ENCODE results near the gene NPTN.

NPTN gene

GRCh38 chr15:73624530-73624929 is 8.7 kb downstream of the NPTN start:
- Histone ChIP-seq H3K9me2 (replicated peaks; ENCODE audit: insufficient read depth, low read length) (no peaks in the 10 kb centered on the region), H3K79me2 (ENCODE audit: low read length) (peaks cover 99% of the 10 kb centered on the region), H3K4me2 (ENCODE audit: low read depth, low read length) (no peak overlapping the region), H3F3A (ENCODE audit: insufficient read depth, low read length) (no peaks in the 10 kb centered on the region), H3K27ac (ENCODE audit: low read length) (no peak overlapping the region), H3K9me3 (replicated peaks; ENCODE audit: insufficient read depth, low read length) (no peaks in the 10 kb centered on the region), H3K27me3 (replicated peaks; ENCODE audit: insufficient read depth, low read length) (no peaks in the 10 kb centered on the region), H4K20me1 (ENCODE audit: insufficient read depth, low read length) (peaks cover 5% of the 10 kb centered on the region), H3K4me3 (ENCODE audit: low read length) (no peak overlapping the region), H2AFZ (ENCODE audit: low read length) (no peak overlapping the region), H3K36me3 (replicated peaks; ENCODE audit: insufficient read depth, low read length) (no peaks in the 10 kb centered on the region), H3K4me1 (ENCODE audit: low read length) (no peaks in the 10 kb centered on the region), H3K9ac (ENCODE audit: low read length) (no peak overlapping the region)
- no peak for DNase-seq
- TF ChIP-seq CTCF (IDR thresholded peaks at IDR 0.05; ENCODE audit: low read length): no peak
- no peak for TF ChIP-seq EZH2phosphoT487 (IDR thresholded peaks at IDR 0.05; ENCODE audit: low read length)

GRCh38 chr15:73621286-73621826 is 11.8 kb downstream of the NPTN start:
- H3K36me3 ChIP-seq (replicated peaks; ENCODE audit: insufficient read depth, low read length): no peaks in the 10 kb centered on the region
- H3K79me2 ChIP-seq (ENCODE audit: low read length): peaks cover 98% of the 10 kb centered on the region
- H3K9ac ChIP-seq (ENCODE audit: low read length): no peak overlapping the region
- no peaks in the 10 kb centered on the region for H3K27me3 ChIP-seq (replicated peaks; ENCODE audit: insufficient read depth, low read length)
- H3K9me2 ChIP-seq (replicated peaks; ENCODE audit: insufficient read depth, low read length): no peaks in the 10 kb centered on the region
- TF ChIP-seq EZH2phosphoT487 (IDR thresholded peaks at IDR 0.05; ENCODE audit: low read length): no peak
- TF ChIP-seq CTCF (IDR thresholded peaks at IDR 0.05; ENCODE audit: low read length): no peak
- no peak for TF ChIP-seq EZH2 (optimal IDR thresholded peaks at IDR 0.05; ENCODE audit: low read depth, low read length)
- H3K4me2 ChIP-seq (ENCODE audit: low read depth, low read length): peak overlapping the region; percentile 2
- no peak for DNase-seq
- no peaks in the 10 kb centered on the region for H3K4me1 ChIP-seq (ENCODE audit: low read length)
- H4K20me1 ChIP-seq (ENCODE audit: insufficient read depth, low read length): no peaks in the 10 kb centered on the region; the same call in 1 of the 2 replicates
- H3K27ac ChIP-seq (ENCODE audit: low read length): no peak overlapping the region
- H3F3A ChIP-seq (ENCODE audit: insufficient read depth, low read length): no peaks in the 10 kb centered on the region
- H3K9me3 ChIP-seq (replicated peaks; ENCODE audit: insufficient read depth, low read length): no peaks in the 10 kb centered on the region
- no peak overlapping the region for H2AFZ ChIP-seq (ENCODE audit: low read length)
- no peak overlapping the region for H3K4me3 ChIP-seq (ENCODE audit: low read length)

GRCh38 chr15:73620078-73620477 is 13.1 kb downstream of the NPTN start:
- Histone ChIP-seq H3K27ac (ENCODE audit: low read length) (no peak overlapping the region), H3K9ac (ENCODE audit: low read length) (no peak overlapping the region), H3K79me2 (ENCODE audit: low read length) (peaks cover 98% of the 10 kb centered on the region), H4K20me1 (ENCODE audit: insufficient read depth, low read length) (no peaks in the 10 kb centered on the region; the same call in 1 of the 2 replicates), H3F3A (ENCODE audit: insufficient read depth, low read length) (no peaks in the 10 kb centered on the region), H3K36me3 (replicated peaks; ENCODE audit: insufficient read depth, low read length) (no peaks in the 10 kb centered on the region), H3K4me2 (ENCODE audit: low read depth, low read length) (no peak overlapping the region), H3K27me3 (replicated peaks; ENCODE audit: insufficient read depth, low read length) (no peaks in the 10 kb centered on the region), H3K4me1 (ENCODE audit: low read length) (no peaks in the 10 kb centered on the region), H3K4me3 (ENCODE audit: low read length) (no peak overlapping the region), H3K9me2 (replicated peaks; ENCODE audit: insufficient read depth, low read length) (no peaks in the 10 kb centered on the region), H3K9me3 (replicated peaks; ENCODE audit: insufficient read depth, low read length) (no peaks in the 10 kb centered on the region), H2AFZ (ENCODE audit: low read length) (no peak overlapping the region)
- TF ChIP-seq CTCF (IDR thresholded peaks at IDR 0.05; ENCODE audit: low read length): no peak
- no peak for TF ChIP-seq EZH2 (optimal IDR thresholded peaks at IDR 0.05; ENCODE audit: low read depth, low read length)
- TF ChIP-seq EZH2phosphoT487 (IDR thresholded peaks at IDR 0.05; ENCODE audit: low read length): no peak
- no peak for DNase-seq
